Motor neuron (in vitro differentiated cells): ENCODE data around the gene DNAH10. TPM values are rescaled to one million over a fixed set of nuclear protein-coding genes. Genes with fewer than 3 reads are reported as not detected.

Experiments used
- total RNA-seq, 8 experiments: library from RNA; unstranded; fragments of 300-600 nt; gene quantifications; 2 replicates each; pipeline versions ENCODE4 v1.2.3 to v1.2.4, GENCODE V29; 2022

Gene DNAH10
- total RNA-seq, 8 experiments from 2014 or later: 0.67 to 153 (median 2.2) TPM

Other genes with a start within 250 kb of the DNAH10 start
- gene RILPL1, start 228.6 kb upstream of the DNAH10 start, total RNA-seq: 10 to 100 TPM in 7 of 8 experiments, 1 to 10 TPM in 1; 7.4 to 23.2 (median 13.0) TPM
- gene TMED2, start 177.7 kb upstream of the DNAH10 start, total RNA-seq: 100 to 1,000 TPM in 7 of 8 experiments, 10 to 100 TPM in 1; 85.4 to 168 (median 129) TPM
- 10 to 100 TPM; 16.1 to 41.4 (median 24.0) TPM for gene DDX55, start 160.2 kb upstream of the DNAH10 start, total RNA-seq
- gene EIF2B1, start 128.6 kb upstream of the DNAH10 start, total RNA-seq: 10 to 100 TPM; 27.9 to 52.2 (median 40.9) TPM
- 10 to 100 TPM; 18.8 to 56.6 (median 28.2) TPM for gene GTF2H3, start 128.5 kb upstream of the DNAH10 start, total RNA-seq
- gene TCTN2, start 91.2 kb upstream of the DNAH10 start, total RNA-seq: 10 to 100 TPM in 3 of 8 experiments, 1 to 10 TPM in 5; 2.4 to 33.3 (median 9.6) TPM
- gene ATP6V0A2, start 49.9 kb upstream of the DNAH10 start, total RNA-seq: 10 to 100 TPM; 11.3 to 34.5 (median 19.3) TPM
- 10 to 100 TPM; 11.7 to 42.2 (median 25.7) TPM for gene CCDC92, start 210.5 kb downstream of the DNAH10 start, total RNA-seq
- gene ZNF664, start 210.9 kb downstream of the DNAH10 start, total RNA-seq: 100 to 1,000 TPM in 6 of 8 experiments, 10 to 100 TPM in 2; 81.1 to 151 (median 116) TPM